ENCODE measurements around the gene SREBF2.
"Not testable (repeated sequence)": the region's sequence is repeated elsewhere in the genome, so short reads cannot be mapped to it uniquely, and the experiment has no call there.

SREBF2 gene

DNA sequence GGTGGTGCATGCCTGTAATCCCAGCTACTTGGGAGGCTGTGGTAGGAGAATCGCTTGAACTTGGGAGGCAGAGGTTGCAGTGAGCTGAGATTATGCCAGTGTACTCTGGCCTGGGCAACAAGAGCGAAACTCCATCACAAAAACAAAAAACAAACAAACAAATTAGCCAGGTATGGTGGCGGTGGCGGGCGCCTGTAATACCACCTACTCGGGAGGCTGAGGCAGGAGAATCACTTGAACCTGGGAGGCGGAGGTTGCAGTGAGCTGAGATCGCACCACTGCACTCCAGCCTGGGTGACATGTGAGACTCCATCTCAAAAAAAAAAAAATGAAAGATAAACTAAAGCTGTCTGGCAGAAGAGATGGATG is 116.0 kb downstream of the SREBF2 start:
- not testable (repeated sequence) for DNase-seq

DNA sequence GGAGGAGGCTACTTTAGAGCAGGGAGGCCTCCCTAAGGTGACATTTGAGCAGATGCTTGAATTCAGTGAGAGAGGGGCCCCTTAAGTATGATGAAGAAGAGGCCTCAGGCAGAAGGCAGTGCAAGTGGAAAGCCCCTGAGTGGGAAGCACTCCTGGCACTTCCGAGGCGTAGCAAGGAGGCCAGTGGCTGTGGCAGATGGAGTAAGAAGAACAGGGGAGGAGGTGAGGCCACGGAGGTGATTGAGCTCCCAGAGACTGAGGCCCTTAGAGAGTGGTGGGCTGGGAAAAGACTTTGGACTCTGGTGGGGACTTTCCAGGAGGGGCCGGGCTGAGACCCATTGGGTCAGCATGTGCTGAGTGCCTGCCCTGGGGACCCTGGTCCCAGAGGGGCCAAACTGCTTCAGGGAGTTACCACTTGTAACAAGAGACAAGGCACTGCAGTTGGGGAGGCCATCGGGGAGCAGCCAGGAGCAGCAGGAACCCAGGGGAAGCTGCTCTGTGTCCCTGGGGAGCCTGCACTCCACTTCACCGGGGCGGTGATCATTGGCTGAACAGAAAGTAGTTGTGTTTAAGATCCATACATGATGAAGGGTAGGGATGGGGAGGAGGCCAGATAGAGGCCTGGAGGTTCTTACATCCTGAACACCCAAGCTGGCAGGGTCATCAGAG is 116.5 kb downstream of the SREBF2 start:
- DNase-seq: no peak

DNA sequence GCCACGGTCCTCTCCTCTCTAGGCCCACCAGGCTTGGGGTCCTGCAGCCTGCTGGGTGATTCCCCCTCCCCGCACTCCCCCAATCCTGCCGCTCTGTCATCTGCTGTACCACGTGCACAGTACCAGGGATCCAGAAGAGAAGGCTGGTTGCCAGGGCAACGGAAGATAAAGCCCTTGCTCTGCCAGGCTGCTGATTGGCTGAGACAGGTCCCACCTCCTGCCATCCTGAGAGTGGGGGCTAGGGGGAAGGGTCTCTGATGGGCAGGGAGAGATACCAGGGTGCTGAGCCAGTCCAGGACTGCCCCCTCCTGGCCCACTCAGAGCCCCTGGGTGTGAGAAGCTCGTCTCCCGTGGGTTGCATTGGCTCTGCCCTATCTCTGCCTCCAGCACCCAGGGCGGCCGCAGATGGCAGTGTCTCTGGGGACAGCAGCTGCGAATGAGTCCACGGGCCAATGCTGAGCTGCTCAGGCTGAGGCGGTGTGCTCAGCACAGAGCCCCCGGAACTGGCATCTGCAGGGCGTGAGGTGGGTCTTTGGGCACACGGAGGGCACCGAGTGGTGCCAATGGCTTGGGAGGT is 119.1 kb downstream of the SREBF2 start, which contains the start of gene SMIM45:
SMIM45 (plus strand) TSS at position 253 of the 577 bp plus-strand sequence.
- DNase-seq: no peak

DNA sequence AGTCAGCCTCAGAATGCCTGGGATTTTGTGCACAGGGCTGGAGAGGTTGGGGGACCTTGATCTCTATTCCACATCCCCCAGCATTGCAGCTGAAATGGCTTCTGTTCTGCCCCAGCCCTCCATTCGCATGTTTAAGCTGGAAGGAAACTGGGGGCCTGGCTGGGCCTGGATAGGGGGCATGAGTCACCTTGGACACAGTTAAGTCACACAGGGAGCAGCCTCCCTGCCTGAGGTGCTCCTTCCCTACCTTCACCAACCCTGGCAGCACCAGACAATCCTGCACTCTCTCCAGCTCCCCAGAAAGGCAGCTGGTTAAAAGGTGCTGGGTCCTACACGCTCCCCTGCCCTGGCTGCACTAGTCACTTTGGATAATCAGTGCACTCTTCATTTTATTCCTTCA is 119.8 kb downstream of the SREBF2 start:
- no peak for DNase-seq

All from CD4-positive, alpha-beta T cell treated with Interleukin-17A for 4 hours (primary cell).